NT2/D1 (cell line): ENCODE measurements around the gene TNFRSF1B.

ENCODE experiments used
- DNase-seq: peaks from one replicate; pipeline ENCODE4 v3.0.0-alpha.2; 2011; ENCODE audit warnings: low read depth, low spot score
- H3K27me3 ChIP-seq: 2 replicates; pipeline ENCODE4 v1.6.0; 2011; ENCODE audit warnings: mild to moderate bottlenecking; ENCODE audit not compliant: insufficient read length, insufficient read depth
- H3K36me3 ChIP-seq: 2 replicates; pipeline ENCODE4 v1.6.1; 2011; ENCODE audit warnings: mild to moderate bottlenecking, low read length, mixed read lengths; ENCODE audit not compliant: insufficient read depth, insufficient read length
- H3K4me1 ChIP-seq: 2 replicates; pipeline ENCODE4 v1.5.1; 2011; ENCODE audit not compliant: insufficient read depth, insufficient read length
- H3K4me3 ChIP-seq: 2 replicates; pipeline ENCODE4 v1.5.1; 2011; ENCODE audit warnings: low read depth; ENCODE audit not compliant: insufficient read length
- H3K9ac ChIP-seq: 2 replicates; pipeline ENCODE4 v1.6.0; 2011; ENCODE audit warnings: low read depth; ENCODE audit not compliant: insufficient read length
- H3K9me3 ChIP-seq: 2 replicates; pipeline ENCODE4 v1.5.1; 2011; ENCODE audit warnings: mild to moderate bottlenecking, low read length; ENCODE audit not compliant: insufficient read depth
- SUZ12 ChIP-seq: IDR thresholded peaks from 2 replicates; pipeline ENCODE4 v1.6.1; 2011; ENCODE audit not compliant: insufficient read length, insufficient read depth; ENCODE audit errors: extremely low read depth
- YY1 ChIP-seq: IDR thresholded peaks from 2 replicates; pipeline ENCODE4 v1.6.1; 2011; ENCODE audit not compliant: insufficient read length, insufficient read depth
- ZNF274 ChIP-seq: IDR thresholded peaks from 2 replicates; pipeline ENCODE4 v1.6.1; 2011; ENCODE audit warnings: mild to moderate bottlenecking, low read depth, low read length

TNFRSF1B gene

DNA sequence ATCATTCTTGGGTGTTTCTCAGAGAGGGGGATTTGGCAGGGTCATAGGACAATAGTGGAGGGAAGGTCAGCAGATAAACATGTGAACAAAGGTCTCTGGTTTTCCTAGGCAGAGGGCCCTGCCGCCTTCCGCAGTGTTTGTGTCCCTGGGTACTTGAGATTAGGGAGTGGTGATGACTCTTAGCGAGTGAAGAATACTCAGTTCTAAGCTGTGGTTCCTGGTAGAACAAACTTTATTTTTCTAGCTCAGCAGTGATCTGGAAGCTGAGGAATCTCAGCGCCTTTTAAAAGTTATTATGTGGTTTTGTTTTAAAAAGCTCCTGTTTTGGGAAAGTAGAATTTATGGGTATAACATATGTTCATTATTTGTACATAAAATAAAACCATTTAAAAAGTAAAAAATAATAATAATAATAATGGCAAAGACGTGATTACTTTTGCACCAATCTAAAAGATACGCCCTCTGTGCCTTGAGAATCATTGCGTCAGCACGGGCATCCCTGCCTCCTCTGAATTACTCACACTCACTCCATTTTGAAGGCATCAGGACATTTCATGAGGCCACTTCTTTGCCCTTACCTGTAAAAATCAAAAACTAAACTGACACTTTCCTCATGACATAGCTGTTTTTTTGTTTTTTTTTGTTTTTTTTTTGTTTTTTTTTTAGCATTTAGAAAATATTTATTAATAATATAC is 29.7 kb upstream of the TNFRSF1B start:
- Histone ChIP-seq H3K9ac (no peak overlapping the region), H3K9me3 (no peaks in the 10 kb centered on the region), H3K4me1 (peaks cover 10% of the 10 kb centered on the region), H3K4me3 (no peak overlapping the region), H3K36me3 (peaks cover 21% of the 10 kb centered on the region), H3K27me3 (no peaks in the 10 kb centered on the region)
- TF ChIP-seq ZNF274 (no peak), YY1 (no peak), SUZ12 (no peak)
- no peak for DNase-seq

GRCh38 chr1:12138196-12139168 is 28.3 kb upstream of the TNFRSF1B start:
- H3K27me3 ChIP-seq, result no peaks in the 10 kb centered on the region
- peaks cover 28% of the 10 kb centered on the region for H3K36me3 ChIP-seq
- no peak overlapping the region for H3K4me3 ChIP-seq
- H3K9me3 ChIP-seq, result no peaks in the 10 kb centered on the region
- TF ChIP-seq YY1 (no peak), ZNF274 (no peak), SUZ12 (no peak)
- peaks cover 16% of the 10 kb centered on the region for H3K4me1 ChIP-seq
- DNase-seq, result no peak
- no peak overlapping the region for H3K9ac ChIP-seq

DNA sequence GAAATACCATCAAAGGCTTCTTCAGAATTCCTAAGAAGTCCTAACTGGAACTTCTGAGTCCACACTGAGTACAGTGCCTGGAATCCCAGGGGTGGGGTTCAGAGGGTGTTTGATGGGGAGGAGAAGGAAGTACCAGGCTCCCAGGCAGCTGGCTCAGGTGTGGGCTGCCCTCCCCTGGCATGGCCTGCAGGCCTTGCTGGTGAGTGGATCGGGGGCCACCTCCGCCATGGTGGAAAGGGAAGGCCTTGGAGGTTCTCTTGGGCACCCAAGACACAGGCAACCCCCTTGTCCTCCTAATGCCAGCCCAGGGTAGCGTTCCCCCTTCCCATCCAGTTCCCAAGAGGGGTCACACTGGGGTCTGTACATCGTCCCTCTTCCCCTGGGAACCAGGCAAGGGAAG is 26.8 kb upstream of the TNFRSF1B start:
- no peak for TF ChIP-seq SUZ12
- no peak for TF ChIP-seq YY1
- TF ChIP-seq ZNF274, result no peak
- Histone ChIP-seq H3K4me1 (peaks cover 18% of the 10 kb centered on the region), H3K36me3 (peaks cover 30% of the 10 kb centered on the region), H3K4me3 (no peak overlapping the region), H3K27me3 (no peaks in the 10 kb centered on the region), H3K9ac (no peak overlapping the region), H3K9me3 (no peaks in the 10 kb centered on the region)
- no peak for DNase-seq

DNA sequence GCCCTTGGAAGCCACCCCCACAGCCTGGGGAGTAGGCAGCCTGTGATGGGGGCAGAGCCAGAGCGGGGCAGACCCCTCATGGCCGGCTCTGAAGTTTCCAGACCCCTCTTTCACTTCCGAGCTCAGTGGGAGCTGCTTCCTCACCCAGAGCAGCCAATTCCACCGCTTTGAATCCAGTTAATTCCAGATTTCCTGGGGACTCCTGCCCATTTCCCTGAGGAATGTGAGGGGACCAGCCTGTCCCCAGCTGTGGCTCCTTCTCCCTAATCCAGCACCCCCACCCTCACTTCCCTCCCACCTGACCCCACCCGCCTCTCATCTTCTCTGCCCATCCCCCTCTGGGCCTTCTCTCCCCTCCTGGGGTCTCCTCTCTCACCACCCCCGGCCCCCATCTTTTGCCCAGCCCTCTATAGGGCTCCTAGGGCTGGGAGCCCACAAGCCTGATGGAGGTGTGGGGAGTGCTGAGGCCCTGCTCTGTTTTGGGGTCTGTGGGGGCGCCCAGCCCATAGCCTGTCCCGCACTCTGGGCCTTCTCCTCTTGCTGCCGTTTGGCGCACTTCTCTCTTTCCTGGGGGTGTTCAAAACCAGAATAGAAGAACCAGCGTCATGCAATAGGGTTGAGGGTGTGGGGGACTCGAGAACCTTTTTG is 26.2 kb upstream of the TNFRSF1B start:
- Histone ChIP-seq H3K4me1 (peaks cover 15% of the 10 kb centered on the region), H3K27me3 (no peaks in the 10 kb centered on the region), H3K4me3 (no peak overlapping the region), H3K36me3 (peaks cover 30% of the 10 kb centered on the region), H3K9me3 (no peaks in the 10 kb centered on the region), H3K9ac (no peak overlapping the region)
- DNase-seq, result no peak
- no peak for TF ChIP-seq YY1
- no peak for TF ChIP-seq ZNF274
- no peak for TF ChIP-seq SUZ12

DNA sequence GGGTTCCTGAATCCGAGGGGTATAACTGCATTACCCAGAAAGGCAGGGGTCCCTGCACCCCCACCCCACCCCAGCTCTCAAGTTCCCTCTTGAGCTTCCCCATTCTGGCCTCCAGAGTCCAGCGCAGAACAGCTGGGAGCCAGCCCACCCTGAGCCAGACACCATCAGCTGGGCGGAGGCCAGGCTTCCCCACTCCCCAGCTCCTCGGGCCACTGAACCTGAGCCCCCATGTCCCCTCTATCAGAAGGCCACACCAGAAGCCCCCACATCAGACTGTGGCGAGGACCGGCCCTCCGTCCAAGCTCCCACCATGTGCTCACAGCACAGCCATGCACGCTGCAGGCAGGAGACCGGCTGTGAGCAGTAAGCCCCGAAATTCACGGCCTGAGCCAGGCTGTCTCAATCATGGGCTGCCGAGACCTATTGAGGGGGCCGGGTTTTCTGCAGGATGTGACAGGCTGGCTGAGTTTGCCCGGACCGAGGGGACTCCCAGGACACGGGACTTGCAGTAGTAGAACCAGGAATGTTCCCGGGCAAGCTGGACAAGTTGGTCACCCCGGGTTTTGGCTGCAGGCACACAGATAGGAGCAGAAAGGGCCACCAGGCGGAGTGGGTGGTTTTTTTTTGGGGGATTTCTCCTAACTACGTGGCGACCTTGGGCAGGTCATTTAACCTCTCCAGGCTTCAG is 25.5 kb upstream of the TNFRSF1B start:
- Histone ChIP-seq H3K4me3 (no peak overlapping the region), H3K4me1 (peaks cover 18% of the 10 kb centered on the region), H3K27me3 (no peaks in the 10 kb centered on the region), H3K9ac (peak overlapping the region; percentile 42), H3K36me3 (peaks cover 30% of the 10 kb centered on the region), H3K9me3 (no peaks in the 10 kb centered on the region)
- no peak for DNase-seq
- no peak for TF ChIP-seq YY1
- TF ChIP-seq SUZ12, result no peak
- no peak for TF ChIP-seq ZNF274

- no peaks in the 10 kb centered on the region for H3K27me3 ChIP-seq
- H3K9ac ChIP-seq, result no peak overlapping the region
- DNase-seq, result no peak
- no peaks in the 10 kb centered on the region for H3K9me3 ChIP-seq
- peaks cover 30% of the 10 kb centered on the region for H3K36me3 ChIP-seq
- TF ChIP-seq SUZ12 (no peak), YY1 (no peak), ZNF274 (no peak)
- no peak overlapping the region for H3K4me3 ChIP-seq
- H3K4me1 ChIP-seq, result peaks cover 18% of the 10 kb centered on the region
These were observed 24.5 kb upstream of the TNFRSF1B start for GRCh38 chr1:12142141-12142823.
